Measurements from ENCODE around the gene FGFR3. TPM values are rescaled to one million over a fixed set of nuclear protein-coding genes. Genes with fewer than 3 reads are reported as not detected.

FGFR3 gene
- total and polyA plus RNA-seq, 2 of the 4 experiments (the other 2 are of a cell fraction) = 0.18 to 0.67 TPM

DNA sequence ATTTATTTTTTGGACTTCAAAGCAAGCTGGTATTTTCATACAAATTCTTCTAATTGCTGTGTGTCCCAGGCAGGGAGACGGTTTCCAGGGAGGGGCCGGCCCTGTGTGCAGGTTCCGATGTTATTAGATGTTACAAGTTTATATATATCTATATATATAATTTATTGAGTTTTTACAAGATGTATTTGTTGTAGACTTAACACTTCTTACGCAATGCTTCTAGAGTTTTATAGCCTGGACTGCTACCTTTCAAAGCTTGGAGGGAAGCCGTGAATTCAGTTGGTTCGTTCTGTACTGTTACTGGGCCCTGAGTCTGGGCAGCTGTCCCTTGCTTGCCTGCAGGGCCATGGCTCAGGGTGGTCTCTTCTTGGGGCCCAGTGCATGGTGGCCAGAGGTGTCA lies 15.3 kb downstream of the FGFR3 start:
- no peak overlapping the region for H3K56ac ChIP-seq (ENCODE audit: extremely low read depth, insufficient read depth, low read length)
- no peak overlapping the region for H3K14ac ChIP-seq (replicated peaks; ENCODE audit: low read depth, low read length)
- POLR2A ChIA-PET (ENCODE audit: unreplicated experiment) = no interaction called here
- ATAC-seq (ENCODE audit: low read depth) (no peak), DNase-seq (no peak)
- no peak overlapping the region for H3K27ac ChIP-seq (ENCODE audit: insufficient read depth, low read length)
- H3K4me1 ChIP-seq (ENCODE audit: control insufficient read depth, insufficient read depth, low read length) = no peaks in the 10 kb centered on the region
- H2BK5ac ChIP-seq (ENCODE audit: low read depth, low read length, poor library complexity, severe bottlenecking) = no peak overlapping the region
- H3K27me3 ChIP-seq (ENCODE audit: control insufficient read depth, insufficient read depth, low read length) = no peaks in the 10 kb centered on the region
- in situ Hi-C loops (cut with MboI; ENCODE audit: low sequenced_read_pairs) = no loop called here
- no peak overlapping the region for H2AFZ ChIP-seq (replicated peaks; ENCODE audit: low read length, poor library complexity)
- peaks cover 16% of the 10 kb centered on the region for H4K20me1 ChIP-seq (ENCODE audit: insufficient read depth, low read length)
- H3K9me1 ChIP-seq (ENCODE audit: insufficient read depth, low read length) = no peaks in the 10 kb centered on the region
- H3K9me3 ChIP-seq (ENCODE audit: control insufficient read depth, insufficient read depth, low read length) = no peaks in the 10 kb centered on the region
- no peak overlapping the region for H4K91ac ChIP-seq (ENCODE audit: insufficient read depth, low read depth, low read length)
- no peak overlapping the region for H4K5ac ChIP-seq (ENCODE audit: low read depth, low read length)
- dilution Hi-C loops (cut with HindIII; ENCODE audit: low sequenced_read_pairs, unreplicated experiment) = no loop called here
- intact Hi-C loops (cut with micrococcal nuclease) = no loop called here
- BruUV-seq (replicated peaks) = no TSS peak
- no CpG with 5 or more reads among the region's 6 CpGs for WGBS, 2 experiments (ENCODE audit: extremely low coverage in 2 of 2, insufficient read length in 1 of 2)
- H2BK120ac ChIP-seq (ENCODE audit: low read depth, low read length) = no peak overlapping the region
- H3K4me2 ChIP-seq (ENCODE audit: low read depth, low read length) = no peak overlapping the region
- H2AK5ac ChIP-seq (ENCODE audit: low read depth, low read length) = no peak overlapping the region
- H3K23ac ChIP-seq (ENCODE audit: low read depth, low read length) = no peak overlapping the region
- no peak overlapping the region for H3K18ac ChIP-seq (ENCODE audit: low read depth, low read length)
- H3K4me3 ChIP-seq (ENCODE audit: insufficient read depth, low read depth, low read length) = no peak overlapping the region
- H2BK20ac ChIP-seq (ENCODE audit: low read depth, low read length) = no peak overlapping the region
- no peak overlapping the region for H4K8ac ChIP-seq (ENCODE audit: low read depth in 2 of 2, low read length in 2 of 2)
- H3K36me3 ChIP-seq (ENCODE audit: control insufficient read depth, insufficient read depth, low read length) = peaks cover 7% of the 10 kb centered on the region; the same call in 1 of the 2 replicates
- H3K4ac ChIP-seq (ENCODE audit: low read depth, low read length) = no peak overlapping the region
- no peak overlapping the region for H2AK9ac ChIP-seq (replicated peaks; ENCODE audit: low read depth, low read length, poor library complexity)
- no peaks in the 10 kb centered on the region for H3K79me1 ChIP-seq (ENCODE audit: low read depth in 1 of 2, low read length in 2 of 2)
- peak; percentile 75 for TF ChIP-seq CEBPB (IDR thresholded peaks at IDR 0.05; ENCODE audit: low read depth, low read length)
- TF ChIP-seq, protein P1, sequence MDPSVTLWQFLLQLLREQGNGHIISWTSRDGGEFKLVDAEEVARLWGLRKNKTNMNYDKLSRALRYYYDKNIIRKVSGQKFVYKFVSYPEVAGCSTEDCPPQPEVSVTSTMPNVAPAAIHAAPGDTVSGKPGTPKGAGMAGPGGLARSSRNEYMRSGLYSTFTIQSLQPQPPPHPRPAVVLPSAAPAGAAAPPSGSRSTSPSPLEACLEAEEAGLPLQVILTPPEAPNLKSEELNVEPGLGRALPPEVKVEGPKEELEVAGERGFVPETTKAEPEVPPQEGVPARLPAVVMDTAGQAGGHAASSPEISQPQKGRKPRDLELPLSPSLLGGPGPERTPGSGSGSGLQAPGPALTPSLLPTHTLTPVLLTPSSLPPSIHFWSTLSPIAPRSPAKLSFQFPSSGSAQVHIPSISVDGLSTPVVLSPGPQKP (IDR thresholded peaks at IDR 0.05; ENCODE audit: borderline replicate concordance, low read depth, low read length) = no peak
- no peak for TF ChIP-seq POLR2A (IDR thresholded peaks at IDR 0.05; ENCODE audit: low read depth, low read length)
- CTCF ChIA-PET = interaction anchor here (0.9 to 1.7 kb wide), 4 partner anchors 9 to 115 kb away, joined by 3 to 8 read pairs (median 4); no protein-coding TSS in a partner anchor
- H3K9ac ChIP-seq (ENCODE audit: low read depth, low read length) = no peak overlapping the region
- H2BK15ac ChIP-seq (ENCODE audit: low read depth, low read length) = no peak overlapping the region
